Spleen (tissue), 11 donors: ENCODE measurements around the gene ZNF205. TPM values are rescaled to one million over a fixed set of nuclear protein-coding genes. Genes with fewer than 3 reads are reported as not detected.

Experiments
- DNase-seq: peaks from one replicate; pipeline ENCODE4 v3.0.0-alpha.2; 2020
- H3K27ac ChIP-seq, 8 donors: fragments of 200-600 bp; sonication (generic) in 7 of 8; 1 replicate in 4 of 8; 2 replicates in 4 of 8; pipeline versions ENCODE4 v1.5.0 to v1.8.0; 2016 to 2021; ENCODE audit warnings: inconsistent platforms in 4 of 8, mild to moderate bottlenecking in 4 of 8, moderate library complexity in 1 of 8
- H3K27me3 ChIP-seq, 7 donors: fragments of 200-600 bp; sonication (generic) in 6 of 7; replicated peaks in 1 of 7; 1 replicate in 4 of 7; 2 replicates in 3 of 7; pipeline versions ENCODE4 v1.5.0 to v1.8.0; 2016 to 2021; ENCODE audit warnings: inconsistent platforms in 3 of 7, mild to moderate bottlenecking in 1 of 7
- H3K36me3 ChIP-seq, 6 donors: fragments of 200-600 bp; sonication (generic) in 5 of 6; 1 replicate in 4 of 6; 2 replicates in 2 of 6; pipeline versions ENCODE4 v1.5.0 to v1.8.0; 2016 to 2021; ENCODE audit warnings: inconsistent platforms in 2 of 6
- H3K4me1 ChIP-seq, 6 donors: fragments of 200-600 bp; sonication (generic) in 5 of 6; 1 replicate in 3 of 6; 2 replicates in 3 of 6; pipeline versions ENCODE4 v1.5.0 to v1.8.0; 2016 to 2021; ENCODE audit warnings: inconsistent platforms in 3 of 6
- H3K4me3 ChIP-seq, 8 donors: fragments of 200-600 bp; sonication (generic) in 7 of 8; 1 replicate in 4 of 8; 2 replicates in 4 of 8; pipeline versions ENCODE4 v1.5.0 to v1.8.0; 2016 to 2021; ENCODE audit warnings: inconsistent platforms in 4 of 8, mild to moderate bottlenecking in 4 of 8, moderate library complexity in 2 of 8
- H3K9me3 ChIP-seq, 8 donors: fragments of 200-600 bp; sonication (generic) in 7 of 8; 1 replicate in 4 of 8; 2 replicates in 4 of 8; pipeline versions ENCODE4 v1.5.0 to v1.8.0; 2016 to 2021; ENCODE audit warnings: inconsistent platforms in 4 of 8
- POLR2A ChIP-seq, 3 donors: fragments of 450-650 bp; IDR thresholded peaks; one replicate each; pipeline ENCODE4 v1.5.1; 2017; ENCODE audit warnings: antibody characterized with exemption in 3 of 3, mild to moderate bottlenecking in 1 of 3
- POLR2AphosphoS5 ChIP-seq, 3 donors: sonication (generic); formaldehyde crosslinking; IDR thresholded peaks; one replicate each; pipeline ENCODE4 v1.5.1; 2017; ENCODE audit warnings: antibody characterized with exemption in 3 of 3
- WGBS, 5 donors: extraction: QIAGEN DNeasy Blood & Tissue Kit in 3 of 5; methylation state at CpG; one replicate each; pipeline versions ENCODE4 v1.1.5 to v1.1.7; 2013 to 2018; 5-methylcytosine and 5-hydroxymethylcytosine counted together
- intact Hi-C: fragments of 100-400 bp; cut with DNase I; formaldehyde crosslinking; loops from one replicate; pipeline ENCODE4 v1.15.0; 2023; ENCODE audit warnings: low total_unique reads
- polyA plus RNA-seq, 3 donors: library from polyadenylated mRNA; stranded (reverse); fragments of 200-250 nt; gene quantifications; one replicate each; pipeline ENCODE4 v1.2.1, GENCODE V29; 2013
- total RNA-seq, 7 donors: library from RNA; depleted of rRNA in 3 of 7; stranded (reverse); fragments of >200 nt in 3 of 7; fragmentation: NEBNext Ultra II Directional in 4 of 7; extraction: Animal tissue kit (Norgen Biotek cat#: 25700) in 4 of 7; gene quantifications; one replicate each; pipeline versions ENCODE4 v1.1.0 to v1.2.1, GENCODE V29; 2016 to 2021
- TF ChIP-seq, protein P1 (sequence below), 11 experiments: fragments of 200-600 bp in 7 of 11; fragments of 450-650 bp in 4 of 11; sonication (generic) in 4 of 11; IDR thresholded peaks in 8 of 11; conservative IDR thresholded peaks in 3 of 11; 1 replicate in 7 of 11; 2 replicates in 4 of 11; pipeline versions ENCODE4 v1.4.0 to v1.8.0; 2016 to 2021; ENCODE audit warnings: antibody characterized with exemption in 11 of 11, inconsistent platforms in 4 of 11, mild to moderate bottlenecking in 1 of 11
- donor health status: healthy with polysubstance abuse.
- donor health status: DM: no; HTN: no; CAD: no; lungs with moderate emphysema.
- donor health status: DM: no; HTN: no; CAD: no.
- donor health status: Bipolar disorder and iron deficiency.
- donor health status: healthy.
- donor health status: DM: no; HTN: no; CAD: no.
- donor health status: DM: yes; HTN: yes; CAD: no.

Gene ZNF205
- total and polyA plus RNA-seq, 10 donors, result 3.5 to 14.2 (median 6.1) TPM

DNA sequence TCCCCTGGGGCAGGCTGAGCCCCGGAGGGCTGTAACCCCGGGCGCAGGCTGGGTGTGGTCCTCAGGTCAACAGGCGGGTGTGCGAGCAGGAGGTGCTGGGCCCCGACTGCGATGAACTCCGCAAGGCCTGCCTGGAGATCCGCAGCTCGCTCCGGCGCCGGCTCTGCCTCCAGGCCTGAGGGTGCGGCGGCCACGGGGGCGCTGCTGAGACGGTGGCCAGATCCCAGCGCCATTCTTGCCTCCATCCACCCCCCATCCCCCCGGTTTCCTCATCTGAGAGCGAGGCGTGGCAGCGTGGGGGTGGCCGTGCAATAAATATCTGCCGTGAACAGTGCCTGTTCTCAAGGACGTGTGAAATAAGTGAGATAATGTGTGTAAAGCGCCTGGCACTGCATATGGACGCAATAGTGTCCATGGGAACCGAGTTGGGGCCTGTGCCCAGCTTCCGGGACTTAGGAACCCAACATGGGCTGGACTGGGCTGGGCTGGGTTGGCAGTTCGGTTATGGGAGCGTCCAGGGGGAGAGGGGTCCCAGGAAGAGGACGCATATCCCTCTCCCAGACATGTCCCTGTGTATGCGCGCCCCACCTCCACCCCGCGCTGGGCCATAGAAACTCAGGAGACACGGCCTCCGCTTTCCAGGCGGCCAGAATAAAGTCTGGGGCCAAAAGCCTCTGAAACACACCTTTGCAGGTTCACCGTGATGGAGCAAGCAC, 37.4 kb downstream of the ZNF205 start:
- Histone ChIP-seq H3K27me3 (peaks cover 0 to 24% (median 0%) of the 10 kb centered on the region in 7 donors), H3K27ac (peak overlapping the region; percentile 73 to 87 (median 82)), H3K36me3 (no peaks in the 10 kb centered on the region), H3K4me3 (peak overlapping the region; percentile 52 to 74 (median 64)), H3K9me3 (peaks cover 0 to 17% (median 11%) of the 10 kb centered on the region in 8 donors), H3K4me1 (peaks cover 6 to 64% (median 44%) of the 10 kb centered on the region in 6 donors)
- DNase-seq, result peak; percentile 90
- intact Hi-C loops, result no loop called here
- TF ChIP-seq, protein P1, sequence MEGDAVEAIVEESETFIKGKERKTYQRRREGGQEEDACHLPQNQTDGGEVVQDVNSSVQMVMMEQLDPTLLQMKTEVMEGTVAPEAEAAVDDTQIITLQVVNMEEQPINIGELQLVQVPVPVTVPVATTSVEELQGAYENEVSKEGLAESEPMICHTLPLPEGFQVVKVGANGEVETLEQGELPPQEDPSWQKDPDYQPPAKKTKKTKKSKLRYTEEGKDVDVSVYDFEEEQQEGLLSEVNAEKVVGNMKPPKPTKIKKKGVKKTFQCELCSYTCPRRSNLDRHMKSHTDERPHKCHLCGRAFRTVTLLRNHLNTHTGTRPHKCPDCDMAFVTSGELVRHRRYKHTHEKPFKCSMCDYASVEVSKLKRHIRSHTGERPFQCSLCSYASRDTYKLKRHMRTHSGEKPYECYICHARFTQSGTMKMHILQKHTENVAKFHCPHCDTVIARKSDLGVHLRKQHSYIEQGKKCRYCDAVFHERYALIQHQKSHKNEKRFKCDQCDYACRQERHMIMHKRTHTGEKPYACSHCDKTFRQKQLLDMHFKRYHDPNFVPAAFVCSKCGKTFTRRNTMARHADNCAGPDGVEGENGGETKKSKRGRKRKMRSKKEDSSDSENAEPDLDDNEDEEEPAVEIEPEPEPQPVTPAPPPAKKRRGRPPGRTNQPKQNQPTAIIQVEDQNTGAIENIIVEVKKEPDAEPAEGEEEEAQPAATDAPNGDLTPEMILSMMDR (IDR thresholded peaks at IDR 0.05 in 8 of 11, conservative IDR thresholded peaks at IDR 0.05 in 3 of 11), result peak in 9 of 11 experiments; percentile 8 to 55 (median 40)
- TF ChIP-seq POLR2A (IDR thresholded peaks at IDR 0.05), result no peak
- peak in 1 of 3 donors; percentile 50 for TF ChIP-seq POLR2AphosphoS5 (IDR thresholded peaks at IDR 0.05)
- WGBS, 5 donors, result 0 to 6% (median 4%) methylated on average over 24 to 41 of the region's 41 CpGs

DNA sequence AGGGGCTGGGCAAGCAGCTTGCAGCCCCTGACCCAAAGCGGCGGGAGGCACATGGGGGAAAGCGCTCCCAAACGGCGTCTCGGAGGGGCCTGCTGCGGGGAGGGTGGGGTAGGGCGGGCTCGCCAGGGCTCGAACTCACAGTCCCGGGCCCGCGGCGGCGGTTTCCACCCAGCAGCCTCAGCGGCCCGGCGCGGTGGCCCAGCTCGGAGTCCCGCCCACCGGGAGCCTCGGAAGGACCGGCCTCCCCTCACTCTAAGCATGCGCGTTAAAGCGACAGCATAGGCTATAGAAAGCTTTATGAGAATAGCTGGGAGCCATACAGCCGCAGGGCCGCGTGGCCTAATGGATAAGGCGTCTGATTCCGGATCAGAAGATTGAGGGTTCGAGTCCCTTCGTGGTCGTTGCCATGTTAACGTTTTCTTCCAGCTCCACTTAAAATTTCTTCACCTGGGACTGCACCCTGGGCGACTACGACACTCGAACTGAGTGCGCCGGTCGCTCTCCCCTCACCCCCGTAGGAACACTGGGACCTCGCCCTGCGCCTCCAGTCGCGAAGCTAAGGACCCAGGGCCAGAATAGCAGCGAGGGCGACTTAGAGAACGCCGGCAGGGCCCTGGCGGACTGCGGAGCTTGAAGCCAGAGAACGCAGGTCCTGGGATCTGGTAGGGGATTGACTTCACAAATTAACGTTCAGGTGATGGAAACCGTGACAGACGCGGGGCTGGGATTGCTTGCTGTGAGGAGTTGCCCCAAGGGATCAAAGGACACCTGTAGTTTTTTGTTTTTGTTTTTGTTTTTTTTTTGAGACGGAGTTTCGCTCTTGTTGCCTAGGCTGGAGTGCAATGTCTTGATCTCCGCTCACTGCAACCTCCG, 38.2 kb downstream of the ZNF205 start:
- intact Hi-C loops, result no loop called here
- Histone ChIP-seq H3K27ac (peak overlapping the region; percentile 73 to 87 (median 82)), H3K4me3 (peak overlapping the region; percentile 52 to 74 (median 64)), H3K9me3 (peaks cover 0 to 25% (median 17%) of the 10 kb centered on the region in 8 donors), H3K27me3 (peaks cover 0 to 24% (median 0%) of the 10 kb centered on the region in 7 donors), H3K4me1 (peaks cover 6 to 57% (median 38%) of the 10 kb centered on the region in 6 donors), H3K36me3 (no peaks in the 10 kb centered on the region)
- TF ChIP-seq, protein P1 (IDR thresholded peaks at IDR 0.05 in 8 of 11, conservative IDR thresholded peaks at IDR 0.05 in 3 of 11), result peak in 1 of 11 experiments; percentile 12
- TF ChIP-seq POLR2A (IDR thresholded peaks at IDR 0.05), result no peak
- peak; percentile 64 to 80 (median 76) for TF ChIP-seq POLR2AphosphoS5 (IDR thresholded peaks at IDR 0.05)
- 1 to 3% (median 1%) methylated on average over 30 to 62 of the region's 62 CpGs for WGBS, 5 donors
- DNase-seq, result peak; percentile 98

DNA sequence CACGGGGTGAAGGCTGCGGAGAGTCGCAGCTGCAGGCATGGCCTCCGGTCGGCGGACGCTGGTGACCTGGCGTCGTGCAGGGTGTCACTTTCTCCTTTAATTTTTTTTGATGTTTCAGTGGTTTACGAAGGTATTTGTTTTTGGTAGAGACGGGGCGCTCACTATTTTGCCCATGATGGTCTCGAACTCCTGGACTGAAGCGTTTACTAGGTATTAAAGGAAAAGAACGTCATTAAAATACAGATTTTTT, 39.6 kb downstream of the ZNF205 start:
- Histone ChIP-seq H3K27me3 (peaks cover 0 to 24% (median 0%) of the 10 kb centered on the region in 7 donors), H3K9me3 (peaks cover 0 to 38% (median 25%) of the 10 kb centered on the region in 8 donors), H3K27ac (peak overlapping the region; percentile 1 to 71 (median 66)), H3K36me3 (no peaks in the 10 kb centered on the region), H3K4me3 (peak overlapping the region; percentile 3 to 74 (median 59)), H3K4me1 (peaks cover 6 to 54% (median 36%) of the 10 kb centered on the region in 6 donors)
- TF ChIP-seq POLR2AphosphoS5 (IDR thresholded peaks at IDR 0.05) (no peak), POLR2A (IDR thresholded peaks at IDR 0.05) (no peak)
- TF ChIP-seq, protein P1 (IDR thresholded peaks at IDR 0.05 in 8 of 11, conservative IDR thresholded peaks at IDR 0.05 in 3 of 11), result no peak
- no peak for DNase-seq
- intact Hi-C loops, result no loop called here
- WGBS, 5 donors, result 1 to 6% (median 3%) methylated on average over 15 of the region's 15 CpGs
